Activated T-helper 1 cell treated with anti-CD3 and anti-CD28 coated beads, Interleukin-12 subunit alpha, Interleukin-12 subunit beta, Interleukin-2, Interleukin-4 antibody, amounts not matched to agents 30 ng/mL and 10 ng/mL and 1 ng/mL, durations not matched to agents 14 hours and 24 hours and 36 hours (primary cell): Measurements from ENCODE around the gene PRKCZ. TPM values are rescaled to one million over a fixed set of nuclear protein-coding genes. Genes with fewer than 3 reads are reported as not detected.

Experiments used
- DNase-seq: peaks from one replicate; pipeline ENCODE4 v3.0.0; 2021; ENCODE audit warnings: low spot score
- H3K27ac Mint-ChIP-seq: one replicate; pipeline ENCODE4 v1.8.0; 2021; ENCODE audit warnings: mild to moderate bottlenecking, mixed read lengths
- H3K27me3 Mint-ChIP-seq: one replicate; pipeline ENCODE4 v1.8.0; 2022; ENCODE audit warnings: mild to moderate bottlenecking, moderate library complexity, mixed read lengths; ENCODE audit not compliant: insufficient read depth
- H3K36me3 Mint-ChIP-seq: one replicate; pipeline ENCODE4 v1.8.0; 2021; ENCODE audit warnings: low read depth, mixed read lengths
- H3K4me1 Mint-ChIP-seq: one replicate; pipeline ENCODE4 v1.8.0; 2021; ENCODE audit warnings: low read depth, mixed read lengths
- H3K4me3 Mint-ChIP-seq: one replicate; pipeline ENCODE4 v1.8.0; 2021; ENCODE audit warnings: mild to moderate bottlenecking, moderate library complexity, mixed read lengths
- H3K9me3 Mint-ChIP-seq: one replicate; pipeline ENCODE4 v1.8.0; 2021; ENCODE audit warnings: mixed read lengths
- intact Hi-C: fragments of 100-400 bp; cut with micrococcal nuclease; formaldehyde crosslinking; loops from one replicate; pipeline ENCODE4 v1.15.1; 2024
- total RNA-seq: library from RNA; stranded (reverse); gene quantifications from 2 replicates; pipeline ENCODE4 v1.2.3, GENCODE V29; 2022

The PRKCZ gene
- total RNA-seq, 1 donor from 2014 or later, result 4.1 TPM

GRCh38 chr1:2160451-2161300 lies 110.5 kb downstream of the PRKCZ start:
- Mint-ChIP-seq H3K4me1 (no peaks in the 10 kb centered on the region), H3K27me3 (no peaks in the 10 kb centered on the region), H3K36me3 (no peaks in the 10 kb centered on the region), H3K27ac (no peak overlapping the region), H3K4me3 (no peak overlapping the region), H3K9me3 (no peaks in the 10 kb centered on the region)
- intact Hi-C loops, result no loop called here
- no peak for DNase-seq

GRCh38 chr1:2163205-2163604 lies 113.0 kb downstream of the PRKCZ start:
- Mint-ChIP-seq H3K27ac (no peak overlapping the region), H3K4me1 (no peaks in the 10 kb centered on the region), H3K4me3 (no peak overlapping the region), H3K9me3 (no peaks in the 10 kb centered on the region), H3K36me3 (no peaks in the 10 kb centered on the region), H3K27me3 (no peaks in the 10 kb centered on the region)
- intact Hi-C loops, result no loop called here
- no peak for DNase-seq

- intact Hi-C loops, result no loop called here
- Mint-ChIP-seq H3K4me1 (no peaks in the 10 kb centered on the region), H3K9me3 (no peaks in the 10 kb centered on the region), H3K36me3 (no peaks in the 10 kb centered on the region), H3K27me3 (no peaks in the 10 kb centered on the region), H3K27ac (no peak overlapping the region), H3K4me3 (no peak overlapping the region)
- DNase-seq, result no peak
These were observed 115.4 kb downstream of the PRKCZ start for GRCh38 chr1:2165646-2166045.

GRCh38 chr1:2166254-2166653 lies 116.0 kb downstream of the PRKCZ start:
- Mint-ChIP-seq H3K4me1 (no peaks in the 10 kb centered on the region), H3K36me3 (no peaks in the 10 kb centered on the region), H3K4me3 (no peak overlapping the region), H3K9me3 (no peaks in the 10 kb centered on the region), H3K27ac (no peak overlapping the region), H3K27me3 (no peaks in the 10 kb centered on the region)
- intact Hi-C loops, result no loop called here
- DNase-seq, result no peak

GRCh38 chr1:2166695-2167094 lies 116.5 kb downstream of the PRKCZ start:
- H3K27me3 Mint-ChIP-seq, result no peaks in the 10 kb centered on the region
- H3K9me3 Mint-ChIP-seq, result no peaks in the 10 kb centered on the region
- DNase-seq, result no peak

GRCh38 chr1:2168090-2168489 lies 117.9 kb downstream of the PRKCZ start:
- intact Hi-C loops, result no loop called here
- H3K4me3 Mint-ChIP-seq, result no peak overlapping the region
- H3K36me3 Mint-ChIP-seq, result no peaks in the 10 kb centered on the region
- DNase-seq, result no peak
- no peak overlapping the region for H3K27ac Mint-ChIP-seq
- no peaks in the 10 kb centered on the region for H3K4me1 Mint-ChIP-seq
- no peaks in the 10 kb centered on the region for H3K9me3 Mint-ChIP-seq
- H3K27me3 Mint-ChIP-seq, result no peaks in the 10 kb centered on the region

More at GRCh38 chr1:2166695-2167094, 116.5 kb downstream of the PRKCZ start:
- Mint-ChIP-seq H3K4me1 (no peaks in the 10 kb centered on the region), H3K4me3 (no peak overlapping the region), H3K36me3 (no peaks in the 10 kb centered on the region), H3K27ac (no peak overlapping the region)
- intact Hi-C loops, result no loop called here

GRCh38 chr1:2168535-2168934 lies 118.3 kb downstream of the PRKCZ start:
- no peak for DNase-seq
- H3K9me3 Mint-ChIP-seq, result no peaks in the 10 kb centered on the region
- intact Hi-C loops, result no loop called here
- H3K4me1 Mint-ChIP-seq, result no peaks in the 10 kb centered on the region
- no peak overlapping the region for H3K4me3 Mint-ChIP-seq
- no peak overlapping the region for H3K27ac Mint-ChIP-seq
- H3K36me3 Mint-ChIP-seq, result no peaks in the 10 kb centered on the region
- H3K27me3 Mint-ChIP-seq, result no peaks in the 10 kb centered on the region

GRCh38 chr1:2169200-2169836 lies 119.1 kb downstream of the PRKCZ start:
- intact Hi-C loops, result no loop called here
- no peaks in the 10 kb centered on the region for H3K36me3 Mint-ChIP-seq
- H3K9me3 Mint-ChIP-seq, result no peaks in the 10 kb centered on the region
- no peak overlapping the region for H3K27ac Mint-ChIP-seq
- no peak for DNase-seq
- H3K4me1 Mint-ChIP-seq, result no peaks in the 10 kb centered on the region
- H3K4me3 Mint-ChIP-seq, result no peak overlapping the region
- H3K27me3 Mint-ChIP-seq, result no peaks in the 10 kb centered on the region

GRCh38 chr1:2170211-2170610 lies 120.0 kb downstream of the PRKCZ start:
- Mint-ChIP-seq H3K36me3 (no peaks in the 10 kb centered on the region), H3K9me3 (no peaks in the 10 kb centered on the region), H3K27me3 (no peaks in the 10 kb centered on the region), H3K4me1 (no peaks in the 10 kb centered on the region), H3K4me3 (no peak overlapping the region), H3K27ac (no peak overlapping the region)
- no peak for DNase-seq
- intact Hi-C loops, result no loop called here

- H3K36me3 Mint-ChIP-seq, result no peaks in the 10 kb centered on the region
- no peak overlapping the region for H3K27ac Mint-ChIP-seq
- no peak for DNase-seq
- no peaks in the 10 kb centered on the region for H3K9me3 Mint-ChIP-seq
- intact Hi-C loops, result no loop called here
- H3K4me3 Mint-ChIP-seq, result no peak overlapping the region
- H3K27me3 Mint-ChIP-seq, result no peaks in the 10 kb centered on the region
- H3K4me1 Mint-ChIP-seq, result no peaks in the 10 kb centered on the region
These were observed 121.8 kb downstream of the PRKCZ start for GRCh38 chr1:2172012-2172411.

GRCh38 chr1:2172551-2173146 lies 122.4 kb downstream of the PRKCZ start:
- no peak for DNase-seq
- intact Hi-C loops, result no loop called here
- Mint-ChIP-seq H3K27me3 (no peaks in the 10 kb centered on the region), H3K27ac (no peak overlapping the region), H3K9me3 (no peaks in the 10 kb centered on the region), H3K4me1 (no peaks in the 10 kb centered on the region), H3K36me3 (no peaks in the 10 kb centered on the region), H3K4me3 (no peak overlapping the region)

- Mint-ChIP-seq H3K9me3 (no peaks in the 10 kb centered on the region), H3K36me3 (no peaks in the 10 kb centered on the region), H3K27me3 (no peaks in the 10 kb centered on the region), H3K4me1 (no peaks in the 10 kb centered on the region), H3K27ac (no peak overlapping the region), H3K4me3 (no peak overlapping the region)
- intact Hi-C loops, result no loop called here
- no peak for DNase-seq
These were observed 123.5 kb downstream of the PRKCZ start for GRCh38 chr1:2173546-2174347.
